K562 (cell line): ENCODE results near the gene SLC38A10. TPM values are rescaled to one million over a fixed set of nuclear protein-coding genes. Genes with fewer than 3 reads are reported as not detected.
A peak's percentile ranks its signal among the peaks of the same experiment; 100 is the strongest.

Experiments
- ARID2 ChIP-seq: fragments of 450-650 bp; IDR thresholded peaks from 2 replicates; pipeline ENCODE4 v1.6.1; 2017; ENCODE audit warnings: antibody characterized with exemption, mild to moderate bottlenecking
- CBX3 ChIP-seq, 2 experiments: IDR thresholded peaks; 1 replicate in 1 of 2; 2 replicates in 1 of 2; pipeline ENCODE4 v1.6.1; 2012; ENCODE audit warnings: inconsistent platforms in 2 of 2, low read length in 2 of 2, borderline replicate concordance in 1 of 2, control low read depth in 1 of 2
- EHMT2 ChIP-seq: fragments of 450-650 bp; IDR thresholded peaks from 2 replicates; pipeline ENCODE4 v1.6.1; 2018; ENCODE audit warnings: antibody characterized with exemption
- EP400 ChIP-seq: fragments of 450-650 bp; IDR thresholded peaks from 2 replicates; pipeline ENCODE4 v1.6.1; 2017; ENCODE audit warnings: antibody characterized with exemption, mild to moderate bottlenecking, moderate library complexity
- ETS1 ChIP-seq: conservative IDR thresholded peaks from 2 replicates; pipeline ENCODE4 v1.6.1; 2011; ENCODE audit warnings: low read depth, mild to moderate bottlenecking, low read length; ENCODE audit not compliant: control insufficient read depth
- GABPB1 ChIP-seq: sonication (generic); formaldehyde crosslinking; IDR thresholded peaks from 2 replicates; pipeline ENCODE4 v1.8.0; 2022; ENCODE audit warnings: mild to moderate bottlenecking, missing genetic modification reagents
- HBP1 ChIP-seq: fragments of 450-650 bp; formaldehyde crosslinking; IDR thresholded peaks from 2 replicates; pipeline ENCODE4 v1.4.0; 2022; ENCODE audit warnings: missing genetic modification characterization
- MYBL2 ChIP-seq, 2 experiments: fragments of 450-650 bp in 1 of 2; sonication (generic) in 1 of 2; formaldehyde crosslinking in 1 of 2; IDR thresholded peaks; 2 replicates each; pipeline versions ENCODE4 v1.6.1 to v1.8.1; 2017 to 2022; ENCODE audit warnings: borderline replicate concordance in 1 of 2, inconsistent platforms in 1 of 2, low read depth in 1 of 2, mild to moderate bottlenecking in 1 of 2, missing genetic modification reagents in 1 of 2, moderate library complexity in 1 of 2
- NKRF ChIP-seq: fragments of 450-650 bp; IDR thresholded peaks from 2 replicates; pipeline ENCODE4 v1.6.1; 2016; ENCODE audit warnings: borderline replicate concordance
- PTTG1 ChIP-seq: fragments of 450-650 bp; IDR thresholded peaks from 2 replicates; pipeline ENCODE4 v1.6.1; 2016; ENCODE audit warnings: low read depth, mild to moderate bottlenecking, missing genetic modification characterization, missing compliant biosample characterization
- RBM25 ChIP-seq: fragments of 200-400 bp; formaldehyde crosslinking; IDR thresholded peaks from 2 replicates; pipeline ENCODE4 v1.6.1; 2018; ENCODE audit warnings: low read length, low read depth, moderate library complexity; ENCODE audit not compliant: severe bottlenecking
- SETDB1 ChIP-seq: IDR thresholded peaks from one replicate; pipeline ENCODE4 v1.6.1; 2012; ENCODE audit warnings: low read length, control low read depth, inconsistent platforms
- TAL1 ChIP-seq: fragments of 450-650 bp; IDR thresholded peaks from 2 replicates; pipeline ENCODE4 v1.6.1; 2016; ENCODE audit warnings: mild to moderate bottlenecking
- ZBTB26 ChIP-seq: fragments of 450-650 bp; formaldehyde crosslinking; IDR thresholded peaks from 2 replicates; pipeline ENCODE4 v1.4.0; 2022; ENCODE audit warnings: missing genetic modification characterization
- ZFP91 ChIP-seq: sonication (generic); formaldehyde crosslinking; IDR thresholded peaks from 2 replicates; pipeline ENCODE4 v1.8.0; 2022; ENCODE audit warnings: mild to moderate bottlenecking, missing genetic modification reagents
- ZNF668 ChIP-seq: fragments of 250-450 bp; sonication (Bioruptor Pico); IDR thresholded peaks from 2 replicates; pipeline ENCODE4 v1.8.0; 2022; ENCODE audit warnings: mild to moderate bottlenecking, inconsistent platforms
- ZNF79 ChIP-seq: fragments of 250-450 bp; sonication (Bioruptor Pico); IDR thresholded peaks from 2 replicates; pipeline ENCODE4 v1.4.0; 2020; ENCODE audit warnings: low read depth, mild to moderate bottlenecking, moderate library complexity
- polyA plus RNA-seq, 8 experiments: library from polyadenylated mRNA; depleted of rRNA in 4 of 8; stranded (reverse) in 5 of 8; unstranded in 3 of 8; fragments of >200 nt; fragmentation: Nextera tagmentation in 2 of 8; fragmentation: Illumina TruSeq in 1 of 8; extraction: Ambion mirVana in 2 of 8; extraction: Trizol in 1 of 8; gene quantifications; 2 replicates each; pipeline versions ENCODE4 v1.2.1 to v1.2.3, GENCODE V29; 2011 to 2014; ENCODE audit warnings: inconsistent platforms in 1 of 8, missing spikeins in 1 of 8
- total RNA-seq, 7 experiments: library from RNA; depleted of rRNA in 6 of 7; stranded (reverse); fragments of >200 nt in 6 of 7; fragmentation: Illumina TruSeq in 2 of 7; extraction: Trizol in 2 of 7; gene quantifications; 2 replicates each; pipeline versions ENCODE4 v1.2.1 to v1.2.3, GENCODE V29; 2011 to 2021; ENCODE audit warnings: low replicate concordance in 1 of 7

Gene SLC38A10
- total and polyA plus RNA-seq, 9 of the 15 experiments (the other 6 are each of a cell fraction or from before 2014, with no cell fraction given) = 0.45 to 54.2 (median 13.8) TPM

DNA sequence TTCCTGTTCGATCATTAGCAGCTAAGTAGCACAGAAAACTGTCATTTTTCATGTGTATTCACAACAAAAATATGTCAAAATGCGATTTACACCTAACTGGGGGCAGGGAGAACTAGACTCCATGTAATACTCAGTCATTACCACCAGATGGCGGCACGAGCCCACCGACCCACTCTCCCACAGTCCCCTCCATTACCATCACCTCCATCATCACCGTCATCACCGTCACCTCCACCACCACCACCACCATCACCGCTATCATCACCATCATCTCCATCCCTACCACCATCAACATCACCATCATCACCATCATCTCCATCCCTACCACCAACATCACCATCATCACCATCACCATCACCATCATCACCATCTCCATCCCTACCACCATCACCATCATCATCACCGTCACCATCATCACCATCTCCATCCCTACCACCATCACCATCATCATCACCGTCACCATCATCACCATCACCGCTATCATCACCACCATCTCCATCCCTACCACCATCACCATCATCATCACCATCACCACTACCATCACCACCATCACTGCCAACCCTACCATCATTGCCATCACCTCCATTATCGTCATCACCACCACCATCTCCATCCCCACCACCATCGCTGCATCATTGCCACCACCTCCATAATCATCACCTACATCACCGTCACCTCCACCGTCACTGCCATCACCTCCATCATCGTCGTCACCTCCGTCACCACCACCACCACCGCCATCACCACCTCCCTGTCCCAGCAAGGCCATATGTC lies 41.6 kb downstream of the SLC38A10 start (continued):
- TF ChIP-seq HBP1 = peak; percentile 86
- peak; percentile 86; the same call in 1 of the 2 replicates for TF ChIP-seq ZBTB26 (CRISPR knock-in tag)
- no peak for TF ChIP-seq ZNF79 (CRISPR knock-in tag)
- TF ChIP-seq ARID2 = peak; percentile 97
- TF ChIP-seq EP400 = no peak
- TF ChIP-seq PTTG1 = no peak
- no peak for TF ChIP-seq TAL1
- TF ChIP-seq SETDB1 = no peak
- TF ChIP-seq EHMT2 = peak; percentile 88
- TF ChIP-seq RBM25 = no peak
- TF ChIP-seq MYBL2 (IDR thresholded peaks at IDR 0.05; ENCODE audit: low read depth) = peak; percentile 58; the same call in 1 of the 2 replicates
- TF ChIP-seq MYBL2 (CRISPR knock-in tag; IDR thresholded peaks at IDR 0.05; ENCODE audit: borderline replicate concordance) = no peak
- TF ChIP-seq CBX3 (IDR thresholded peaks at IDR 0.05; ENCODE audit: borderline replicate concordance in 1 of 2, low read length in 2 of 2) = no peak
- no peak for TF ChIP-seq ZNF668 (CRISPR knock-in tag)
- no peak for TF ChIP-seq GABPB1
- no peak for TF ChIP-seq ETS1
- peak; percentile 13; the same call in 1 of the 2 replicates for TF ChIP-seq ZFP91 (CRISPR knock-in tag)
- TF ChIP-seq NKRF = peak; percentile 80
